HG03066 (cell line): ENCODE data around the gene CASD1.

Experiments
- ATAC-seq: cut with Tn5 transposase; IDR thresholded peaks from one replicate; pipeline ENCODE4 v1.9.1; 2021; ENCODE audit warnings: low read depth; ENCODE audit not compliant: unreplicated experiment

Gene CASD1

GRCh38 chr7:94578614-94579013 is 69.0 kb downstream of the CASD1 start:
- no peak for ATAC-seq

DNA sequence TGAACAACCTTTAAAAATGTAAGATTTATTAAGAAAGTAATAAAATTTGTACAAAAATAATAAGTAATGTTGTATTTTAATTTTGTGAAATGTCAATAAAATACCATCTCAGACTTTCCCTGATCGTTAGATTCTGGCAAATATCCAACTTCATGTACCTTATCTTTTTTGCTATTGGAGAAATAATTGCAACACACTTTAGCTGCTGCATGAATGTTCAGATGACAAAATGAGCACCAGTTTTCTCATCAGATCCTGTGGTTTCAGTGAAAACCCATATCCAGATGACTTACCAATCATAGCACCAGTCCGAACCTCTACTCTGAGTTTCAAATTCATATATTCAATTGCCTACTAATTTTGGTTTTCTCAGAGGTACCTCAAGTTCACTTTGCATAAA is 69.9 kb downstream of the CASD1 start:
- no peak for ATAC-seq

DNA sequence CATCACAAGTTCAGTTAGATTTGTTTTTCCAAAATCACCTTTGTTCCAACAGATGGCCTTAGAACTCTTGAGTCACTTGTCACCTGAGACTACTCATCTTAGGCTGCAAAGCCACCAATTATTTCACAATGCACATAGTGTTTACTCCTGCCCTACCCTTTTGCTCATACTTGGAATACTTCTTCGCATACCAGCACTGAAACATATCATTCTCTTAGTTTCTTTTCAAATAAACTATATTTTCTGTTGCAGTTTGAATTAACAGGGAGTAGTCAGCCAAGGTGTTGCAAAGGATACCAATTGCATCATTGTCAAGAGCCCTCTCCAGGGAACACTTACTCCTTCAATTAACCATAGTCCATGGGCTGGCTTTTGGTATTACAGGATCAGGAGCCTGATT is 71.0 kb downstream of the CASD1 start:
- ATAC-seq = no peak

- no peak for ATAC-seq
Measured at GRCh38 chr7:94584113-94584512, 74.5 kb downstream of the CASD1 start.

DNA sequence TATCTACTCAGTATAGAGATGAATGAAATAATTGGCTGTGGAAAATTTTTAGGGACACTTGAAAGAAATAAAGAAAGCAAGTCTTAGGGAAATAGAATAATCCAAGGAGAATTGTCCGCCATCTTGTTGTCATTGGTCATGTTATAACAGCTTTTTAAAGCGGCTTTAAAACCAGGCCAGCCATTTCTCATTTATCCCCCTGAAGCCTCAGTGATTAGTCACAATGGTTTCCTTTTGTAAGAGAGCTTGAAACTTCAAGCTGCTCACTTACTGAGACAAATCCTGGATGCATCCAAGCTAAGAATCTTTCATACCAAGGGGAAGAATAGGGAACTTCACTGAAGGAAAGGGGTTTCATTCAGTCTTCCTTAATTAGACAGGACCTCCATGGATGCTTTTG is 78.5 kb downstream of the CASD1 start:
- ATAC-seq = no peak

- no peak for ATAC-seq
Measured at GRCh38 chr7:94590526-94591162, 81.0 kb downstream of the CASD1 start.

DNA sequence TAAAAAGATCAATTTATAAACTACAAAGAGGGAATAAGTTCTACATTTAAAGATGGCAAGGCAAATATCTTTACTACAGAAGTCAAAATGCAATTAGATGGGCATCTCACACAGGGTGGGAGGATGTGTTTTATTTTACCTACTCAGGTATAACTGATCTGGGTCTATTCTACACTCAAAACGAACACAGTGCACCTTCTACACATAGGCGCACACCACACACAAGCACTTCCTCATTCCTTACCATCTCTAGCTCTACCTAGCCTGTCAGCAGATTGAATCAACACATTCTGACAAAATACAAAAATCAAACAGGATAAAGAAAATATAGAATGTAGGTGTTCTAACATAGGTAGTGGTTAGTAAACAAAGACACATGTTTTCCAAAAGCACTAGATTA is 81.6 kb downstream of the CASD1 start:
- ATAC-seq = no peak

DNA sequence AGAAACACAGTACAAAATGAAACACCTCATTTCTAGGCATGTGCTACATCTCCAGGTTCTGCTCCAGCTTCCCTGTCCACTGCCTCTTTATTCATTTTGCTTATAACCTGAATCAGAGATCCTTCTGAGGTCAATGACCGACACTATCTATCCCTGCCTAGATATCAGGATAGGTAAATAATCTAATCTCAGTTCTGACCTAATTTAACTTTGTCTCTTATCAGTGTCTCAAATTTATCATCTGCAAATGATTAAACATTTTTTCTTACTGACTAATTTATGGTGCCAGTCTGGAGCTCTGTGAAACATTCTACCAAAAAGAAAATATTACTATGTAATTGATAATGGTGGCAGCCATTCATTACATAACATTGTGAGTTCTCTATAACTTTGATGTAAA is 85.3 kb downstream of the CASD1 start:
- no peak for ATAC-seq

DNA sequence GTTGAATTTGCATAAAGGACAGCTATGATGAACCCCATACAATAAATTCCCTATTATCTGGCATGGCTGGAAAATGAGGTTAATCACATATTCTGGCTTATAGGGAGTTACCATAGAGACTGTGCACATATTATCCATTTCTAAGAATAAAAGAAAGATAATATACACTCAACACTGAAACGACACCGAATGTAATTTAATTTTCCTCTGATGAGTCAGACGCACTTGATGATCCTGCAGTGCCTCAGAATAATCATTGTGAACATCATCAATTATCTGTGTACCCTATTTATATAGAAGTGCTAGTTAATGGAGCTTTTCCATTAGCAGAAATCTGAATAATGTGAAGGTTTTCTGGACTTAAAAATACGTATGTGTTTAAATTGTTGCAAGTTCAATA is 86.1 kb downstream of the CASD1 start:
- no peak for ATAC-seq

- ATAC-seq = no peak
Measured at GRCh38 chr7:94600267-94600666, 90.7 kb downstream of the CASD1 start.

GRCh38 chr7:94602181-94602580 is 92.6 kb downstream of the CASD1 start:
- no peak for ATAC-seq

DNA sequence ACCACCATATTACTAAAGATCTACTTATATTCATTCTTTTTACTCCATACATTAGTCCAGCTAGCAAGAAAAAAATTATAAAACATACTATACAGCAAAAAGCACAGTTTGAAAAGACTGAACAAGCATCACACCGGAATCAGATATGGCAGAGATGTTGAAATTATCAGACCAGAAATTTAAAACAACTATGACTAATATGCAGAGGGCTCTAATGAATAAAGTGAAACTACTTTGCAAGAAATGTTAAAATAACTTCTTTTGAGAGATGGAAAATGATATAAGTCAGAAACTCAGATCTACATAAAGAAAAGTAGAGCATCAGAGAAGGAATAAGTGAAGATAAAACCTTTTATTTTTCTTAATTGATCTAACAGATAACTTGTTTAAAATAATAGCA is 95.4 kb downstream of the CASD1 start:
- ATAC-seq = no peak
